Fibroblast of mammary gland (primary cell): Measurements from ENCODE around the gene MYH9.

Experiments used
- DNase-seq: peaks from one replicate; pipeline ENCODE4 v3.0.0-alpha.2; 2010; ENCODE audit warnings: low read depth
- H3K4me3 ChIP-seq: 2 replicates; pipeline ENCODE4 v1.5.1; 2011; ENCODE audit warnings: low read depth, mild to moderate bottlenecking, low read length, moderate library complexity; ENCODE audit not compliant: control insufficient read depth
- TF ChIP-seq, protein P1 (sequence below): conservative IDR thresholded peaks from 2 replicates; pipeline ENCODE4 v1.5.1; 2011; ENCODE audit warnings: low read depth, low read length, inconsistent platforms; ENCODE audit not compliant: control insufficient read depth, insufficient read depth

The MYH9 gene

DNA sequence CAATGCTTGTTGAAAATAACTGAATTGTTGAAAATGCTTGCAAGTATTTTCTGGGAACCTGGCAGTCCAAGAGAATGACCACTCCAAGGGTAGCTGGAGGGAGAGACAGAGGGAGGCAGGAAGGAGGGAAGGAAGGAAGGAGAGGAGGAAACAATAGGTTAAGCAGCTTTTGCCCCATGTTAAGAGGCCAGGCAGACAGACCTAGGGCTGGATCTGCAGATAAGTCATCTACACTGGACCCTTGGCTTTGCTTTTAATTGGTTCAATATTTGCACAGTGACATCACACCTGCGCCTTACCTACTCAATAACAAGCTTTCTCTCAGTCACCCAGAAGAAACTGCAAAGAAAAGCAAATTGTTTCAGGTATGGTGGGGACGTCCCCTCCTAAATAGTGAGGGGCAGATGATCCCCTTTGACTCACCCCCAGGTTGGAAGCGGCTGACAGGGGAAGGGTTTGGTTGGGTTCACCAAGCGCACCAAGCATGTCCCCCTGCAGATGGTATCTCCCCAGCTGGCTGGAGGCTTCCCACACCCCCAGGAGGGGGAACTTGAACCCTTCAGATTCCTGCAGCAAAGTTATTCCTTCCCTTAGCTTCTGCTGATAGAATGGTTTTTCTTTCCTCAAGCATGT, 24.3 kb downstream of the MYH9 start:
- no peak for DNase-seq
- TF ChIP-seq, protein P1, sequence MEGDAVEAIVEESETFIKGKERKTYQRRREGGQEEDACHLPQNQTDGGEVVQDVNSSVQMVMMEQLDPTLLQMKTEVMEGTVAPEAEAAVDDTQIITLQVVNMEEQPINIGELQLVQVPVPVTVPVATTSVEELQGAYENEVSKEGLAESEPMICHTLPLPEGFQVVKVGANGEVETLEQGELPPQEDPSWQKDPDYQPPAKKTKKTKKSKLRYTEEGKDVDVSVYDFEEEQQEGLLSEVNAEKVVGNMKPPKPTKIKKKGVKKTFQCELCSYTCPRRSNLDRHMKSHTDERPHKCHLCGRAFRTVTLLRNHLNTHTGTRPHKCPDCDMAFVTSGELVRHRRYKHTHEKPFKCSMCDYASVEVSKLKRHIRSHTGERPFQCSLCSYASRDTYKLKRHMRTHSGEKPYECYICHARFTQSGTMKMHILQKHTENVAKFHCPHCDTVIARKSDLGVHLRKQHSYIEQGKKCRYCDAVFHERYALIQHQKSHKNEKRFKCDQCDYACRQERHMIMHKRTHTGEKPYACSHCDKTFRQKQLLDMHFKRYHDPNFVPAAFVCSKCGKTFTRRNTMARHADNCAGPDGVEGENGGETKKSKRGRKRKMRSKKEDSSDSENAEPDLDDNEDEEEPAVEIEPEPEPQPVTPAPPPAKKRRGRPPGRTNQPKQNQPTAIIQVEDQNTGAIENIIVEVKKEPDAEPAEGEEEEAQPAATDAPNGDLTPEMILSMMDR: no peak
- H3K4me3 ChIP-seq: no peak overlapping the region

DNA sequence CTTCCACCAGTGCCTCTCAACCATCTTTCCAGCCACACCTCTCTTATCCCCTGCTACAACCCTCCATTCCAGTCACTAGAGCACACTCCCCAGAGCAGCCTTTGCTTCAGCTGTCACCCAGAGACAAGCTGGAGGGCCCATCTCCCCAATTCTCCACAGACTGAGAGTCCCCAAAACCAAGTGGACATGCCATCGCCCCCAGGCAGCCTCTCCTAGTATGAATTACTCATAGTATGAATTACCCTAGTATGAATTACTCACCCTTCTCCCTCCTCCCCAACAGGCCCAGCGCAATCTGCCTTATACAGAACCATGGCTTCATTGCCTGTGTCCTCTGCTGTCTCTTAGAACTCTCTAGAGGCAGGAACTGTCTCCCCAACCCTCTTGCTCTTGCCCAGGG, 24.8 kb downstream of the MYH9 start:
- TF ChIP-seq, protein P1: no peak
- peak; percentile 66 for DNase-seq
- no peak overlapping the region for H3K4me3 ChIP-seq

DNA sequence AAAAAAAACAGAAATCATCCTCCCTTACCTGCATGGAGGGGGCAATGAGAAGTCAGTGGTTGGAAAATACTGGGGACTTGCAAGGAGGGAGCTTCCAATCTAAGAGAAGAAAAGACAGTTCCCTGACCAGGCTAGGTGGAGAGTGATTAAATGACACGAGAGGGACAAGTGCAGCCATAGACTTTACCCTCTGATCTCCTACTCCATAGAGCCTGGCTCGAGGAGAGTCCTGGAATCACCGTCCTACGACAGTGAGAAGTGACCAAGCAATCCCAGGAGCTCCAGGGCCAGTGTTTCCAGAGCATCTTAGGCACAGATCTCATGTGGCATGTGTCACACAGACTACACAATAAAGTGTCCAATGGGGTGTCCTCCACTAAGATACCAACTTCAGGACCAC, 25.7 kb downstream of the MYH9 start:
- no peak for DNase-seq
- H3K4me3 ChIP-seq: no peak overlapping the region
- TF ChIP-seq, protein P1: no peak

DNA sequence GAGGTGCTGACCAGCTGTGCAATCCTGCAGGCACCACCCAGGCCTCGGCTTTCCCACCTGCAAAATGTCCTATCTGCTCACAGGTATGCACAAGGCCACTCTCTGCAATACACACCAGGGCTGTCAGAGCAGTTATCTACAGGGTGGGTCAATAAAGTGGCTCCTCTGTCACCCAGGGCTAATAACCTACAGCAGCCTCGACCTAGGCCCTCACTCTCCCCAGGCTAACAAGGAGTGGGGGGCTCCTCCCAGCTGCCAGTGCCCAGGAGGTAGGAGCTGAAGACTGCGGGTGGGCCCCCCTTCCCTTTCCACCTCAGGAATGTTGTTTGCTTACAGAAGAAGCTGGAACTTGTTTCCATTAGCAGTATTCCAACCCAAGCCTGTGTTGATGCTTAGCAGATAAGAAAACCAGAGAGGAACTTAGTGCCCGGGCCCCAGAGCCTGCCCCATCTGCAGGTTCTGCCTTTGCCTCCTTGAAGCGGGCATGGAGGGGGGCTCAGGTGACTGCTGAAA, 26.8 kb downstream of the MYH9 start:
- no peak for DNase-seq
- H3K4me3 ChIP-seq: no peak overlapping the region
- TF ChIP-seq, protein P1: no peak

DNA sequence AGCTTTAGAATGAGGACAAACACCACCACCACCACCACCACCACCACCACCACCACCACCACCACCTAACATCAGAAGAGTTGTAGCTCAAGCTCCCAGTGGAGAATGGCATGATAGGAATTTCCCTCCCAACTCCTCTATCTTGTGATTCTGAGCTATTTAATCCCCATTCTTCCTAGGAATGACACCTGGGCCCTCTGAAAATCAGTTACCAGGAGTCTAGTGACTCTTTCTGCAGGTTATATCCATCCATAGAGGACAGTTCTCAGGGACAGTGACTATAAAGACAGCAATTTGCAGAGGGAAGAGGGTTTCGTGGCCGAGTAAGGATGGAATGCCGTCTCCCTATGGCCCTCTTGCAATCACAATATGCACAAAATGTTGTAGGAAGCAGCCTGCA, 27.8 kb downstream of the MYH9 start:
- no peak overlapping the region for H3K4me3 ChIP-seq
- TF ChIP-seq, protein P1: no peak
- no peak for DNase-seq

DNA sequence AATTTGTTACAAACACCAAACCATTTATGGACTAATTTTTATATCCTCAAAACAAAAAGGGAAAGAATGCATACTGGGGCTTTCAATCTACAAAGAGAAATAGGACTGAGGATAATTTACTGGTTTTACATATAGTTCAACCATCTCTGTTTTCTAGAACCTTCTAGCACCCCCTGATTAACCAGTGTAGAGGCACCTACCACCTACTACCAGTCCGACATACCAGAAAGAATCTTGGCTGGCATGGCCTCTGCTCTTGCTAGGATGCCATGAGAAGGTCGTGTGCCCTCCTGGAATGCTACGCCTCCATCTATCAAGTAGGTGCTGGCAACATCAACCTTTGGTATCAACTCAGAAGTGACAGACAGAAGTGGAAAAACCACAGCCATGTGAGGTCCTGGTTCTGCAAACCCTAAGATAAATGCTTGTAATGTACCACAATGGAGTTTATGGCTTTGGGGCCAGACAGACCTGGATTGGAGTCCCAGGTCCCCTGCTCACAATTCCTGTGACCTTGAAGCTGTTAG, 28.2 kb downstream of the MYH9 start:
- TF ChIP-seq, protein P1: no peak
- DNase-seq: no peak
- no peak overlapping the region for H3K4me3 ChIP-seq
